ENCODE results near the gene PDE6H. TPM values are rescaled to one million over a fixed set of nuclear protein-coding genes. Genes with fewer than 3 reads are reported as not detected.

Gene PDE6H
- polyA plus RNA-seq, 2 of the 4 experiments (the other 2 are of a cell fraction), result not detected

- 60% methylated on average over 3 of the region's 3 CpGs for WGBS (ENCODE audit: missing lambda C conversion rate)
- Histone ChIP-seq H3K27ac (no peak overlapping the region), H3K4me1 (0 out of 3 replicates have a peak, but pooled peaks cover 3% of the 10 kb centered on the region), H3K9me3 (no peaks in the 10 kb centered on the region), H3K4me3 (no peak overlapping the region), H3K4me2 (no peak overlapping the region)
- ChIA-PET CTCF (interaction anchor here (1.6 kb wide), 1 partner anchor 27 kb away, joined by 3 read pairs; no protein-coding TSS in a partner anchor), POLR2A (no interaction called here)
- FAIRE-seq (no peak), DNase-seq (ENCODE audit: low read depth in 1 of 2, low spot score in 1 of 2) (no peak), ATAC-seq (no peak)
- no peak for TF ChIP-seq ESRRA (IDR thresholded peaks at IDR 0.05; ENCODE audit: borderline replicate concordance, low read length)
- no peak for TF ChIP-seq CBX2 (IDR thresholded peaks at IDR 0.05; ENCODE audit: borderline replicate concordance, low read depth)
- no peak for TF ChIP-seq FOSL2 (IDR thresholded peaks at IDR 0.05)
- no peak for TF ChIP-seq FOSL2 (CRISPR knock-in tag; IDR thresholded peaks at IDR 0.05)
- TF ChIP-seq RCOR1 (IDR thresholded peaks at IDR 0.05; ENCODE audit: low read depth, low read length), result no peak
- no peak for TF ChIP-seq SREBF2 (IDR thresholded peaks at IDR 0.05)
- TF ChIP-seq CTCF (IDR thresholded peaks at IDR 0.05), result no peak
- TF ChIP-seq HDAC2 (IDR thresholded peaks at IDR 0.05), result no peak
Measured at GRCh38 chr12:14968478-14968877, 4.4 kb upstream of the PDE6H start.

GRCh38 chr12:14970473-14970872 lies 2.4 kb upstream of the PDE6H start:
- ATAC-seq (no peak), FAIRE-seq (no peak), DNase-seq (ENCODE audit: low read depth in 1 of 2, low spot score in 1 of 2) (no peak)
- Histone ChIP-seq H3K9me3 (no peaks in the 10 kb centered on the region), H3K4me3 (no peak overlapping the region), H3K4me2 (no peak overlapping the region), H3K27ac (peak overlapping the region in 1 of 2 experiments; percentile 53; a peak in 2 of 6 replicates), H3K4me1 (0 out of 3 replicates have a peak, but pooled peaks cover 3% of the 10 kb centered on the region)
- ChIA-PET POLR2A (no interaction called here), CTCF (interaction anchor here (0.7 kb wide), 1 partner anchor 146 kb away, joined by 3 read pairs; no protein-coding TSS in a partner anchor)
- WGBS (ENCODE audit: missing lambda C conversion rate), result 61% methylated on average over 4 of the region's 4 CpGs
- TF ChIP-seq RAD21 (conservative IDR thresholded peaks at IDR 0.05 in 1 of 2, IDR thresholded peaks at IDR 0.05 in 1 of 2), result no peak
- no peak for TF ChIP-seq HOXA7 (CRISPR knock-in tag; IDR thresholded peaks at IDR 0.05)
- TF ChIP-seq CTCF (IDR thresholded peaks at IDR 0.05), result no peak
- TF ChIP-seq ESRRA (IDR thresholded peaks at IDR 0.05; ENCODE audit: borderline replicate concordance, low read length), result no peak
- TF ChIP-seq ZSCAN20 (CRISPR knock-in tag; IDR thresholded peaks at IDR 0.05), result no peak
- no peak for TF ChIP-seq EP300 (IDR thresholded peaks at IDR 0.05)
- no peak for TF ChIP-seq JUN (IDR thresholded peaks at IDR 0.05)
- peak; percentile 68 for TF ChIP-seq MAFK (IDR thresholded peaks at IDR 0.05; ENCODE audit: partially characterized antibody)
- no peak for TF ChIP-seq ATOH8 (CRISPR knock-in tag; IDR thresholded peaks at IDR 0.05; ENCODE audit: low read depth)
- TF ChIP-seq RFX5 (IDR thresholded peaks at IDR 0.05), result no peak
- TF ChIP-seq NFE2L2 (conservative IDR thresholded peaks at IDR 0.05; ENCODE audit: low read length), result 0 out of 2 replicates have a peak, but pooled peaks have one; percentile 33
- no peak for TF ChIP-seq REST (IDR thresholded peaks at IDR 0.05)
- no peak for TF ChIP-seq RCOR1 (IDR thresholded peaks at IDR 0.05; ENCODE audit: low read depth, low read length)
- no peak for TF ChIP-seq NPAS2 (CRISPR knock-in tag; IDR thresholded peaks at IDR 0.05; ENCODE audit: borderline replicate concordance)

Data from A549 (cell line).